Vagina (tissue), 2 donors: Measurements from ENCODE around the gene DDX28.

Source experiments
- POLR2A ChIP-seq, 2 donors: fragments of 450-650 bp; IDR thresholded peaks; one replicate each; pipeline ENCODE4 v1.6.1; 2017; ENCODE audit warnings: antibody characterized with exemption in 2 of 2, mild to moderate bottlenecking in 2 of 2, moderate library complexity in 2 of 2
- POLR2AphosphoS5 ChIP-seq, 2 donors: sonication (generic); formaldehyde crosslinking; IDR thresholded peaks; one replicate each; pipeline ENCODE4 v1.9.0; 2017; ENCODE audit warnings: antibody characterized with exemption in 2 of 2, mild to moderate bottlenecking in 2 of 2, low read depth in 1 of 2; ENCODE audit not compliant: insufficient read depth in 1 of 2
- TF ChIP-seq, protein P1 (sequence below), 3 experiments: fragments of 450-650 bp in 2 of 3; fragments of 200-600 bp in 1 of 3; sonication (generic) in 1 of 3; IDR thresholded peaks; one replicate each; pipeline ENCODE4 v1.5.1; 2017 to 2019; ENCODE audit warnings: antibody characterized with exemption in 3 of 3, mild to moderate bottlenecking in 2 of 3, moderate library complexity in 2 of 3

DNA sequence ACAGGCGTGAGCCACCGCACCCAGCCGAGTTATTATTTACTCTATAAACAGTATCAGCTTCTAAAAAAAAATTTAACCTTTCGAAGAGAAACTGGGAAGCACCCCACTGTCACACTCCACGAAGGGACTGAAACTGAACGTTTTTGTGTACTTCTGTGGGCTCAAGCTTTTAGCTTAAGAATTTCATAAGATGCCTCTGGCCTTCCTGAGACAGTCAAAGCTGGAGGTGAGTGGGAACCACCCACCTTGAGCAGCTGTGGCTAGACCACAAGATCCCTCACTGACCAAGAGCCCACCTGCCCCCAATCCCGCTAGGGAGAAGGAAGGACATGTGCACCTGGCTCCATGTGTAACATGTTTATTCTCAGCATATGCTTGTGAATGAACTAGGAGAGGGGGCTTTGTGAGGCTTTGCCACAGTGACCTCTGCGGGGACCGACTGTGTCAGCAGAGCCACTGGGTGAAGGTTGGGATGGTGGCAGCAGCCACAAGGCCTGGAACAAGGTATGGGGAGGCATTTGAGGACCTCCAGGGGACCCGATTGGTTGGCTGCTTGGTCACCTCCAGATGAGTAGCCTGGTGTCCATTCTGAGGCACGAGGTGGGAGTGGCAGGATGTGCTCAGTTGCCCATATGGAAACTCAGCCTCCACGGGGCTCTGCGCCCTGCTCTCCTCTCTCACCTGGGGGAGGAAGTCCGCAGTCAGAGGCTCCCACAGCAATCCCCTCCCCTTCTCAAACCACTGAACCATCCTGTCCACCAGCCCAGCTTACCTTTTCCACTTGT lies 47.5 kb downstream of the DDX28 start:
- TF ChIP-seq, protein P1, sequence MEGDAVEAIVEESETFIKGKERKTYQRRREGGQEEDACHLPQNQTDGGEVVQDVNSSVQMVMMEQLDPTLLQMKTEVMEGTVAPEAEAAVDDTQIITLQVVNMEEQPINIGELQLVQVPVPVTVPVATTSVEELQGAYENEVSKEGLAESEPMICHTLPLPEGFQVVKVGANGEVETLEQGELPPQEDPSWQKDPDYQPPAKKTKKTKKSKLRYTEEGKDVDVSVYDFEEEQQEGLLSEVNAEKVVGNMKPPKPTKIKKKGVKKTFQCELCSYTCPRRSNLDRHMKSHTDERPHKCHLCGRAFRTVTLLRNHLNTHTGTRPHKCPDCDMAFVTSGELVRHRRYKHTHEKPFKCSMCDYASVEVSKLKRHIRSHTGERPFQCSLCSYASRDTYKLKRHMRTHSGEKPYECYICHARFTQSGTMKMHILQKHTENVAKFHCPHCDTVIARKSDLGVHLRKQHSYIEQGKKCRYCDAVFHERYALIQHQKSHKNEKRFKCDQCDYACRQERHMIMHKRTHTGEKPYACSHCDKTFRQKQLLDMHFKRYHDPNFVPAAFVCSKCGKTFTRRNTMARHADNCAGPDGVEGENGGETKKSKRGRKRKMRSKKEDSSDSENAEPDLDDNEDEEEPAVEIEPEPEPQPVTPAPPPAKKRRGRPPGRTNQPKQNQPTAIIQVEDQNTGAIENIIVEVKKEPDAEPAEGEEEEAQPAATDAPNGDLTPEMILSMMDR (IDR thresholded peaks at IDR 0.05): no peak
- TF ChIP-seq POLR2A (IDR thresholded peaks at IDR 0.05): no peak
- TF ChIP-seq POLR2AphosphoS5 (IDR thresholded peaks at IDR 0.05; ENCODE audit: insufficient read depth in 1 of 2, low read depth in 1 of 2): no peak
